Thyroid gland (tissue), 4 donors: ENCODE results near the gene TMUB2.

Experiments
- POLR2A ChIP-seq, 2 donors: fragments of 450-650 bp; IDR thresholded peaks; one replicate each; pipeline ENCODE4 v1.6.1; 2017; ENCODE audit warnings: antibody characterized with exemption in 2 of 2, mild to moderate bottlenecking in 2 of 2, moderate library complexity in 1 of 2
- TF ChIP-seq, protein P1 (sequence below), 6 experiments: fragments of 200-600 bp in 3 of 6; fragments of 450-650 bp in 3 of 6; sonication (generic) in 3 of 6; IDR thresholded peaks; one replicate each; pipeline ENCODE4 v1.5.1; 2016 to 2019; ENCODE audit warnings: antibody characterized with exemption in 6 of 6, mild to moderate bottlenecking in 2 of 6, inconsistent platforms in 1 of 6, moderate library complexity in 1 of 6

DNA sequence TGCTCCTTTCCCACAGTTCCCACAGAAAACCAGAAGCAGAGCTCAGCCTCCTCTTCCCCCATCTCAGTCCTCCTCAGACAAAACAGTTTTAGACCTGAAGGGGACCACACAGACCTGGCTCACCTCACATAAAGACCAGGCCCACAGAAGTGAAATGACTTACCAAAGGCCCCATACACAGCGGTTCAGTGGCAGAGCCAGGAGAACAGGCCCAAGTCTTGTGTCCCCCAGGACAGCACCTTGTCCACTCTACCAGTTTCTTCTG, 27.4 kb downstream of the TMUB2 start:
- no peak for TF ChIP-seq POLR2A (IDR thresholded peaks at IDR 0.05)
- TF ChIP-seq, protein P1, sequence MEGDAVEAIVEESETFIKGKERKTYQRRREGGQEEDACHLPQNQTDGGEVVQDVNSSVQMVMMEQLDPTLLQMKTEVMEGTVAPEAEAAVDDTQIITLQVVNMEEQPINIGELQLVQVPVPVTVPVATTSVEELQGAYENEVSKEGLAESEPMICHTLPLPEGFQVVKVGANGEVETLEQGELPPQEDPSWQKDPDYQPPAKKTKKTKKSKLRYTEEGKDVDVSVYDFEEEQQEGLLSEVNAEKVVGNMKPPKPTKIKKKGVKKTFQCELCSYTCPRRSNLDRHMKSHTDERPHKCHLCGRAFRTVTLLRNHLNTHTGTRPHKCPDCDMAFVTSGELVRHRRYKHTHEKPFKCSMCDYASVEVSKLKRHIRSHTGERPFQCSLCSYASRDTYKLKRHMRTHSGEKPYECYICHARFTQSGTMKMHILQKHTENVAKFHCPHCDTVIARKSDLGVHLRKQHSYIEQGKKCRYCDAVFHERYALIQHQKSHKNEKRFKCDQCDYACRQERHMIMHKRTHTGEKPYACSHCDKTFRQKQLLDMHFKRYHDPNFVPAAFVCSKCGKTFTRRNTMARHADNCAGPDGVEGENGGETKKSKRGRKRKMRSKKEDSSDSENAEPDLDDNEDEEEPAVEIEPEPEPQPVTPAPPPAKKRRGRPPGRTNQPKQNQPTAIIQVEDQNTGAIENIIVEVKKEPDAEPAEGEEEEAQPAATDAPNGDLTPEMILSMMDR (IDR thresholded peaks at IDR 0.05) = no peak
